Left ventricle myocardium inferior (tissue), 1 donor: ENCODE measurements around the gene PIGH. TPM values are rescaled to one million over a fixed set of nuclear protein-coding genes. Genes with fewer than 3 reads are reported as not detected.

Source experiments
- DNase-seq: peaks from one replicate; pipeline ENCODE4 v3.0.0-alpha.2; 2020
- H3K27ac ChIP-seq: fragments of 200-600 bp; replicated peaks from 2 replicates; pipeline ENCODE4 v1.8.0; 2021
- H3K27me3 ChIP-seq: fragments of 200-600 bp; 2 replicates; pipeline ENCODE4 v1.8.0; 2021; ENCODE audit warnings: low read depth
- H3K36me3 ChIP-seq: fragments of 200-600 bp; 2 replicates; pipeline ENCODE4 v1.8.0; 2021
- H3K4me1 ChIP-seq: fragments of 200-600 bp; 2 replicates; pipeline ENCODE4 v1.8.0; 2021
- H3K4me3 ChIP-seq: fragments of 200-600 bp; 2 replicates; pipeline ENCODE4 v1.8.0; 2021; ENCODE audit warnings: mild to moderate bottlenecking, moderate library complexity
- H3K9me3 ChIP-seq: fragments of 200-600 bp; replicated peaks from 2 replicates; pipeline ENCODE4 v1.8.0; 2021
- CTCF ChIP-seq: fragments of 200-600 bp; IDR thresholded peaks from 2 replicates; pipeline ENCODE4 v1.8.0; 2021; ENCODE audit warnings: antibody characterized with exemption, mild to moderate bottlenecking, borderline replicate concordance
- intact Hi-C: fragments of 100-400 bp; cut with micrococcal nuclease; formaldehyde crosslinking; loops from one replicate; pipeline ENCODE4 v1.11.0; 2022
- total RNA-seq: library from RNA; stranded (reverse); fragmentation: NEBNext Ultra II Directional; extraction: Animal tissue kit (Norgen Biotek cat#: 25700); gene quantifications from one replicate; pipeline ENCODE4 v1.2.1, GENCODE V29; 2021
- donor health status: DM: no; HTN: yes; CAD: no; lungs with severe emphysema.

PIGH gene
- total RNA-seq, 1 donor from 2014 or later = 12.8 TPM

- TF ChIP-seq CTCF = no peak
Observed at GRCh38 chr14:67562776-67563150, 37.3 kb downstream of the PIGH start.

GRCh38 chr14:67562025-67562775, 37.9 kb downstream of the PIGH start:
- H3K27me3 ChIP-seq = no peaks in the 10 kb centered on the region
- H3K27ac ChIP-seq = no peak overlapping the region
- H3K36me3 ChIP-seq = peaks cover 10% of the 10 kb centered on the region
- no peak for TF ChIP-seq CTCF
- H3K4me3 ChIP-seq = no peak overlapping the region
- no peak for DNase-seq
- no peaks in the 10 kb centered on the region for H3K4me1 ChIP-seq
- intact Hi-C loops = no loop called here
- no peaks in the 10 kb centered on the region for H3K9me3 ChIP-seq

More at GRCh38 chr14:67562776-67563150, 37.3 kb downstream of the PIGH start:
- peaks cover 10% of the 10 kb centered on the region for H3K36me3 ChIP-seq
- no peaks in the 10 kb centered on the region for H3K27me3 ChIP-seq
- no peak for DNase-seq
- H3K27ac ChIP-seq = no peak overlapping the region
- H3K4me1 ChIP-seq = no peaks in the 10 kb centered on the region
- H3K9me3 ChIP-seq = no peaks in the 10 kb centered on the region
- intact Hi-C loops = no loop called here
- no peak overlapping the region for H3K4me3 ChIP-seq

- H3K27me3 ChIP-seq = no peaks in the 10 kb centered on the region
- H3K27ac ChIP-seq = no peak overlapping the region
- TF ChIP-seq CTCF = no peak
- H3K4me3 ChIP-seq = no peak overlapping the region
- DNase-seq = no peak
- no peaks in the 10 kb centered on the region for H3K4me1 ChIP-seq
- peaks cover 10% of the 10 kb centered on the region for H3K36me3 ChIP-seq
- intact Hi-C loops = no loop called here
- no peaks in the 10 kb centered on the region for H3K9me3 ChIP-seq
Observed at GRCh38 chr14:67559639-67560038, 40.4 kb downstream of the PIGH start.

- intact Hi-C loops = no loop called here
- no peak overlapping the region for H3K4me3 ChIP-seq
- H3K9me3 ChIP-seq = no peaks in the 10 kb centered on the region
- H3K27me3 ChIP-seq = no peaks in the 10 kb centered on the region
- DNase-seq = no peak
- no peaks in the 10 kb centered on the region for H3K4me1 ChIP-seq
- H3K27ac ChIP-seq = no peak overlapping the region
- H3K36me3 ChIP-seq = peaks cover 7% of the 10 kb centered on the region
- TF ChIP-seq CTCF = no peak
Observed at GRCh38 chr14:67557656-67558055, 42.4 kb downstream of the PIGH start.

GRCh38 chr14:67557118-67557517, 43.0 kb downstream of the PIGH start:
- Histone ChIP-seq H3K27ac (no peak overlapping the region), H3K9me3 (no peaks in the 10 kb centered on the region), H3K4me3 (no peak overlapping the region), H3K36me3 (peaks cover 3% of the 10 kb centered on the region), H3K4me1 (no peaks in the 10 kb centered on the region), H3K27me3 (no peaks in the 10 kb centered on the region)
- TF ChIP-seq CTCF = no peak
- intact Hi-C loops = no loop called here
- DNase-seq = no peak
